Esophagus squamous epithelium (tissue), 5 donors: ENCODE measurements around the gene ZCWPW2. TPM values are rescaled to one million over a fixed set of nuclear protein-coding genes. Genes with fewer than 3 reads are reported as not detected.

Experiments
- DNase-seq: peaks from one replicate; lab custom pipeline; 2025; lab: John Stamatoyannopoulos, UW
- H3K27ac ChIP-seq, 4 donors: fragments of 200-600 bp; sonication (generic); one replicate each; pipeline ENCODE4 v1.5.1; 2016 to 2019; ENCODE audit warnings: mild to moderate bottlenecking in 1 of 4
- H3K27me3 ChIP-seq, 4 donors: fragments of 200-600 bp; sonication (generic); 1 replicate in 3 of 4; 2 replicates in 1 of 4; pipeline versions ENCODE4 v1.5.1 to v1.6.0; 2017 to 2021; ENCODE audit warnings: antibody characterized with exemption in 1 of 4
- H3K36me3 ChIP-seq, 3 donors: fragments of 200-600 bp; sonication (generic); one replicate each; pipeline ENCODE4 v1.5.1; 2016 to 2019
- H3K4me1 ChIP-seq, 3 donors: fragments of 200-600 bp; sonication (generic); one replicate each; pipeline ENCODE4 v1.5.1; 2017 to 2019
- H3K4me3 ChIP-seq, 4 donors: fragments of 200-600 bp; sonication (generic); 1 replicate in 3 of 4; 2 replicates in 1 of 4; pipeline ENCODE4 v1.5.1; 2016 to 2019; ENCODE audit warnings: mild to moderate bottlenecking in 2 of 4, moderate library complexity in 1 of 4
- H3K9me3 ChIP-seq, 3 donors: fragments of 200-600 bp; sonication (generic); one replicate each; pipeline ENCODE4 v1.5.1; 2016 to 2019
- CTCF ChIP-seq, 6 experiments: fragments of 450-650 bp in 4 of 6; fragments of 200-600 bp in 2 of 6; sonication (generic) in 2 of 6; IDR thresholded peaks; one replicate each; pipeline ENCODE4 v1.5.1; 2016 to 2019; ENCODE audit warnings: antibody characterized with exemption in 6 of 6, mild to moderate bottlenecking in 4 of 6, moderate library complexity in 4 of 6
- POLR2A ChIP-seq, 4 donors: fragments of 450-650 bp; IDR thresholded peaks; one replicate each; pipeline ENCODE4 v1.6.1; 2017; ENCODE audit warnings: antibody characterized with exemption in 4 of 4, mild to moderate bottlenecking in 4 of 4, moderate library complexity in 3 of 4
- WGBS, 2 donors: methylation state at CpG; one replicate each; pipeline ENCODE4 v1.1.5; 2018; 5-methylcytosine and 5-hydroxymethylcytosine counted together
- intact Hi-C: fragments of 100-400 bp; cut with DNase I; formaldehyde crosslinking; loops from one replicate; pipeline ENCODE4 v1.15.0; 2022
- total RNA-seq, 4 donors: library from RNA; depleted of rRNA; stranded (reverse); fragments of >200 nt; gene quantifications; one replicate each; pipeline ENCODE4 v1.1.0, GENCODE V29; 2016
- donor health status: DM: yes; HTN: yes; CAD: no.

ZCWPW2 gene
- total RNA-seq, 4 donors from 2014 or later = 0.35 to 1.3 (median 0.74) TPM

DNA sequence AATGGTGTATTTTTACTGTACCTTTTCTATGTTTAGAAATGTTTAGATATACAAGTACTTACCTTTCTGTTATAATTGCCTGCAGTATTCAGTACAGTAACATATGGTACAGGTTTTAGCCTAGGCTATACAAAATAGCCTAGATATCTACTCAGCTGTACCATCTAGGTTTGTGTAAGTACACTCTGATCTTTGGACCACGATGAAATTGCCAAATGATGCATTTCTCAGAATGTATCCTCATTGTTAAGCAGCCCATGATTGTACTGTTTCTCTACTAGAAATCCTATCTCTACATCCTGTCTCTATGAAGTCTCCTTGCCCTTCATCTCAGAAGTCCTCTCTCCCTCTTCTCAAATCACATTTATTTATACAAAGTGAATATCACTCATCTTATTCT is 32.8 kb upstream of the ZCWPW2 start:
- Histone ChIP-seq H3K4me3 (no peak overlapping the region), H3K27me3 (no peaks in the 10 kb centered on the region), H3K4me1 (no peaks in the 10 kb centered on the region), H3K9me3 (no peaks in the 10 kb centered on the region), H3K27ac (no peak overlapping the region), H3K36me3 (peaks cover 0 to 23% (median 0%) of the 10 kb centered on the region in 3 donors)
- no peak for DNase-seq
- 76 to 92% methylated on average over 1 of the region's 1 CpG for WGBS, 2 donors
- TF ChIP-seq POLR2A (IDR thresholded peaks at IDR 0.05) (no peak), CTCF (IDR thresholded peaks at IDR 0.05) (no peak)
- intact Hi-C loops = no loop called here

DNA sequence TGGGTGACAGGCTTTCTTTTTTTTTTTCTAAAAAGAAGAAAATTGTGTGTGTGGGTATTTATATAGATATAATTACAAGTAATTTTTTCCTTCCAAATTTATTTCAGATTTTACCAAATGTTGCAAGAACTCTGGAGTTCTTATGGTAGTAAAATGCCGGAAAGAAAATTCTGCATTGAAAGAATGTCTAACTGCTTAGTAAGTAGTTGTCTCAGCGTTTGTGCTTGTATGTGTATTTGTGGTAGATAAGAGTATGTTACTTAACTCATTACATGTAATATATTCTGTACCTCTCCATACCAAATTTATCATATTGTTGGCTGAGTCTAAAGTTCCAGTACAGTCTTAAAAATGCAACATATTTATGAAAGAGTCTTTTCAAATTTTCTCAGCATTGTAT is 32.3 kb upstream of the ZCWPW2 start:
- no peaks in the 10 kb centered on the region for H3K4me1 ChIP-seq
- H3K4me3 ChIP-seq = no peak overlapping the region
- H3K36me3 ChIP-seq = peaks cover 0 to 23% (median 0%) of the 10 kb centered on the region in 3 donors
- intact Hi-C loops = no loop called here
- DNase-seq = no peak
- no peaks in the 10 kb centered on the region for H3K27me3 ChIP-seq
- WGBS, 2 donors = 86 to 90% methylated on average over 2 of the region's 2 CpGs
- H3K27ac ChIP-seq = no peak overlapping the region
- no peaks in the 10 kb centered on the region for H3K9me3 ChIP-seq
- TF ChIP-seq POLR2A (IDR thresholded peaks at IDR 0.05) (no peak), CTCF (IDR thresholded peaks at IDR 0.05) (no peak)

DNA sequence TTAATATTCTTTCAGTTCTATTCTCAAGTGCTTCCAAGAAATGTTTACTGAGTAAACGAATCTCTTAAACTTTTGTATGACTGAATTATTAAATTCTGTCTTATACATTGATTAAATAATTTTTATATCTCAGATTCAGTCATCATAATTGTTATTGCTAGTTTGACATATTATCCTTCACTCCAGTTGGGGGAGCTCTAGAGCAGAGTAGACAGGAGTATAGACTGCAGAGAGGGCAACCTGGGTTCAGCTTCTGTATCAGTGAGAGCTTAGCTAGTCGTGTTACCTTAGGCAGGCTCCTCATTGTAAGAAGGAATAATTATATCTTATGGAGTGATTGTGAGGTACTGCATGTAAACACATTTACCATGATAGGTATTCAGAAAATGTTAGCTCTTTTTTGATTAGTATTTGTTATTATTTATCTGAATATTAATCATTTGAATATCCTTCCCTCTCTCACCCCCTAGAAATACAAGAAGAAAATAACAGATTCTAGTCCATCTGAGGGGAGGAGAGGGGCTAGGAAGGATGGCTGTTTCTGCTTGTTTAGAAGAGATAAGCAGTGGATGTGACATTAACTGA is 31.0 kb upstream of the ZCWPW2 start:
- H3K4me1 ChIP-seq = no peaks in the 10 kb centered on the region
- TF ChIP-seq CTCF (IDR thresholded peaks at IDR 0.05) = peak; percentile 13 to 59 (median 34)
- TF ChIP-seq POLR2A (IDR thresholded peaks at IDR 0.05) = no peak
- intact Hi-C loops = no loop called here
- H3K36me3 ChIP-seq = peaks cover 0 to 23% (median 0%) of the 10 kb centered on the region in 3 donors
- H3K27ac ChIP-seq = no peak overlapping the region
- no peak for DNase-seq
- H3K4me3 ChIP-seq = no peak overlapping the region
- no peaks in the 10 kb centered on the region for H3K9me3 ChIP-seq
- 31 to 41% methylated on average over 2 of the region's 2 CpGs for WGBS, 2 donors
- H3K27me3 ChIP-seq = no peaks in the 10 kb centered on the region

- TF ChIP-seq CTCF (IDR thresholded peaks at IDR 0.05) = no peak
- TF ChIP-seq POLR2A (IDR thresholded peaks at IDR 0.05) = no peak
- no peak overlapping the region for H3K27ac ChIP-seq
- no peak for DNase-seq
- no peaks in the 10 kb centered on the region for H3K4me1 ChIP-seq
- no peaks in the 10 kb centered on the region for H3K9me3 ChIP-seq
- no peaks in the 10 kb centered on the region for H3K27me3 ChIP-seq
- peaks cover 0 to 55% (median 3%) of the 10 kb centered on the region in 3 donors for H3K36me3 ChIP-seq
- intact Hi-C loops = loop anchor here (10.0 kb wide), 1 partner anchor 606 kb away; no protein-coding TSS in a partner anchor
- no peak overlapping the region for H3K4me3 ChIP-seq
Observed at GRCh38 chr3:28320981-28321380, 27.5 kb upstream of the ZCWPW2 start.

DNA sequence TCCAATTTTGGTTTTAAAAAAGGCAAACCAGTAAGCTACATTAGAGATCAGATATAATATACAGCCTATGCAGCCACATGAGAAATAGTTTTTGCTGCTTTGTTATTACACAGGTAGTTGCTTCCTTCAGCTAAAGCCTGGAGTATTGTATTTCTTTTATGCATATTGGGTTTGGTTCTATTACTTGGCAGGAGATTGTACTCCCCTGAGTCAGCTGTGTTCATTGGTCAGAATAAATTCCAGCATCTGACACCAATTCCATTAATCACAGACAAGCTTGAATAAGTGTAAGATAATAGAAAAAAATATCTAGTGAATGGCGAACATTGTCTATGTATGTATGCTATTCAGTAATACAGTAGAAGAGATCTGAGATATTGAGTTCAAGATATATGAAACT is 26.1 kb upstream of the ZCWPW2 start:
- peaks cover 0 to 63% (median 3%) of the 10 kb centered on the region in 3 donors for H3K36me3 ChIP-seq
- no peak for TF ChIP-seq POLR2A (IDR thresholded peaks at IDR 0.05)
- no peak for TF ChIP-seq CTCF (IDR thresholded peaks at IDR 0.05)

More for the DNA sequence above, 26.1 kb upstream of the ZCWPW2 start:
- H3K27me3 ChIP-seq = no peaks in the 10 kb centered on the region
- H3K4me3 ChIP-seq = no peak overlapping the region
- intact Hi-C loops = loop anchor here (10.0 kb wide), 1 partner anchor 608 kb away; no protein-coding TSS in a partner anchor
- H3K9me3 ChIP-seq = no peaks in the 10 kb centered on the region
- no peak for DNase-seq
- WGBS, 2 donors = 60 to 95% methylated on average over 1 of the region's 1 CpG
- H3K27ac ChIP-seq = no peak overlapping the region
- H3K4me1 ChIP-seq = no peaks in the 10 kb centered on the region
